HCEC 1CT (cell line): Measurements from ENCODE around the gene PHACTR2.

Experiments used
- DNase-seq: peaks from one replicate; pipeline ENCODE4 v3.0.0-alpha.2; 2017

PHACTR2 gene

DNA sequence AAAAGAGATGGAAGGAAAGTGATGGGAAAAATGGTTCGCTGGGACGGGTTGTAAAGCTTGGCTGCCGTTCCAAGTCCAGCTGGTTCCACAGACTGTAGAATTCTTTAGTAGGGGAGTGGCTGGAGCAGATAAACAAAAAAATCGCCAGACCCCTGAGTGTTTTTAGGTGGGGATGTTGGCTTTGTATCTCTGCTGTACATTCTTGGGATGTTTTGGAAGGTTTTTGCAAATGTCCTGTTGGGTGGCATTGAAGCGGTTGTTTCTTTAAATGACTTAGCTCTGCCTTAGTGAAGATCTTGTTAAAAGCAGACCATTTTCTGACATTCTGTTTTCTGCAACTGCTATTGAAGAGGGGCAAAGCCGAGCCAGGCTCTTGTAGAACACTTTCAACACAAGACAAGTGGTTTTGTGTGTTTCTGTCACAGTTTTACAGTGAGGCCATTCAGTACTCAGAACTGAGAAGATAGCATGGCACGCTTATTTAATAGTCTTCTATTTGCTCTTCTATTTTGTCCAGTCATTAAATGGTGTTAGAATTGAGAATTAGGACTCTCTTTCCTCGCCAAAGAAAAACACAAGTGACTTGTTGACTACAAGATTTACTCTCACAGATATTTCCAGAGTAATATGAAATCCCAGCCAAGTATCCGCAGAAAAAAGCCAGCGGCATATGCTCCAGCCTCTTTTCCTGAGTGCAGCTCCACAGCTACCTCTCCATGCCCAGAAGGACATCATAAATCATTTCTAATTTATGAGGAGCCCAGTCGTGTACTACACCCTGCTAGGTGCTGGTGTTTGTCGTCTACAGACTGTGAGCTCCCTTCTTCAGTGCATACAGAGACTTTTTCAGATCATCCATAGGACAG, 65.8 kb downstream of the PHACTR2 start:
- DNase-seq: no peak

DNA sequence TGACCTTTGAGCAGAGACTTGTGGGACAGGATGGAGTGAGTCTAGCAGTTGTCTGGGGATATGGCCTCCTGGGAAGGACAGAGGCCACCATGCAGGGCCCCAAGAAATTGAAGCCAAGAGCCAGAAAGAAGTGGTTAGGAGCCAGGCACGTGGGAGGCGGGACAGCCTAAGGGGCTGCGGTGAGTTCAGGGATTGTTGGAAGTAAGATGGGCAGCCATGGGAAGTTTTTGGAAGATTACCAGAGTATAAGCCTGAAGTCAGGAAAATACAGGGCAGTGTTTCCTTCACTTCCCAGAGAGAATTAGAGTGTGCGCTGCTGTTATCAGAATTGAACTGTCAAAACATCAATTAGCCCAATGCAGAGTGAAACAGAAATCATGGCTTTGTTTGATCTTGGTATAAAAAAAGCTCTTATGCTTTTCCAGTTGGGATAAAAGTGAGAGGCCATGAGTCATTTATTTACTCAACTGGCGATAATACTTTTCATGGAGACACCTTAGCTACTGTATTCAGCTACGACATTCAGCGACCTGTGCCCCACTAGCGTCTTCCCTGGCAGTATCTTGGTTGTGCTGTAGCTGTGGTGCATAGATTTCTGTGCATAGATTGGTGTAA, 66.9 kb downstream of the PHACTR2 start:
- DNase-seq: no peak

DNA sequence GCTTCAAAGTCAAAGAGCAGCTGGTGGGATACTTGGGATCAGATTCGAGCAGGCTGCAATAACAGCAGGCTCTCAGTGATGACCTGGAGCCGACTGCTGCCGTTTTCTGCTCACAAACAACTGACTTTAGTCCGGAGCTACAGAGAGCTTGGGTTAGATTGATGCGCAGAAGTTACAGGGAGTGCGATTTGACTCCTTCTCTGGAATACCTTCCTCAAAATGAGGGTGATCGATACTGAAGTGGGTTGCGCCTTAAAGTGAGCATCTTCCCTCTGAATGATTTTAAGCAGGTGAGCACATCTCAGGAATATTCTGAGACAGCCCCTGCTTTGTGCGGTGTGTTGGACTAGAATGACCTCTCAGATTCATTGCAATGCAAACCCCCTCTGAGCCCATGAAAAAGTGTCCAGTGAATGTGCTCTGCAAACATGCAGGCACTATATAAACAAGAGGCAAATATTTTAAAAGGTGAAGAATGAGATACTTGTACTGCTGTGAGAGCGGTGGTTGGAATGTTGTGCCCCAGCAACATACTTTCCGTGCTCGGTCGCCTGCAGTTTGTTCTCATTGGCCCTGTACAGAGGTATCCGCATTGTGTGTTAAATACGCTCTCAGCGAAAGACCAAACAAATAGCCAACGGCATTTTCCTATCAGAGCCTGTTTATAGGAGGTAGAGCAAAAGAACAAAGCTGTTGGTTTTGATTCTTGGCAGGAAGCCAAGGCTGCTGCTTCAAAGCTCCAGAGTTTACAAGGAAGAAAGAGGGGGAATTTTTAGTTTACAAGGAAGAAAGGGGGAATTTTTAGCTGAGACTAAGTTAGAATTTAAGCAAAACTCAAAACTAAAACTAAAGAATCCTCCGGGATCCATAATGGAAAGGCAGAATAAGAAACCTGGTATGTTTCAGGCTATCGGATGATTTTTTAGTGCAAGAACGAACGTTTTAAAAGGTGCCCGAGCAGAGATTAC, 67.7 kb downstream of the PHACTR2 start:
- no peak for DNase-seq

DNA sequence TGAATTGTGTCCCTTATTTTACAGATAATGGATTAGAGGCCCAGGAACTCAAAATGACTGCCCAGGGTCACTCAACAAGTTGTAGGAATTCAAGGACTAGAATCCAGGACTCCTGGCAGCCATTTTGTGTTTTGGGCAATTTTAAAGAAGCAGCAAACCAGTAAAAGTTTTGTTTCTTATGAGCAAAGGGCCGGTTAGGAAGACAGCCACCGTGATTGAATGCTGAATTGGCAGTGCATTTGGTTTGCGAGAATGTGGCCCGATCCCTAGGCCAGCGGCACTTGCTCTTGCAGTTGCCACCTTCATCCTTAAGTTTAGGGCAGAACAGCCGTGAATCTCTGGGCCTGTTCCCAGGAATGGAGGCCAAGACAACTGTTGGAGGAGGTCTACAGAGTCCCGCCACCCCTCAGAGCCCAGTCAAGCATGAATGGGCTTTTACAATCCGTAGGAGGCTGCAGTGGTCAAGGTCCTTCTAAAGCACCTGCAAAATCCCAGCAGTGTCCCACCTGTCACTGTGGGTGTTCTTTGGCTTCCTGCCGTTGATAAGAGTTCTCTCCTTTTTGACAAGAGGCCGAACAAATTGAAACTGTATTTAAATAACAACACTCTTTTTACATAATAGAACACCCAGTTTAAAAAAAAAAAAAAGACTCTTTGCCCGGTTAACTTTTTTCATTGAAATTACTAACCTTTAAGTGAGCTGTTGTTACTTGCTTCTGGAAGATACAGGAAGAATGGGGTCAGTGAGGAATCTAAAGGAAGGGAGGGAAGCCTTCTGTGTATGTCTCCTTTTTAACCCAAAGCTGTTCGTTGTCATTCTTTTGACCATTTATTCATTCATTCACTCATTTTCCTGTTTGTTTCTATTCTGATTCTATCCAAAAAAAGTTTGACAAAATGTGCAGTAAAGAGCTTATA, 68.7 kb downstream of the PHACTR2 start:
- no peak for DNase-seq

DNA sequence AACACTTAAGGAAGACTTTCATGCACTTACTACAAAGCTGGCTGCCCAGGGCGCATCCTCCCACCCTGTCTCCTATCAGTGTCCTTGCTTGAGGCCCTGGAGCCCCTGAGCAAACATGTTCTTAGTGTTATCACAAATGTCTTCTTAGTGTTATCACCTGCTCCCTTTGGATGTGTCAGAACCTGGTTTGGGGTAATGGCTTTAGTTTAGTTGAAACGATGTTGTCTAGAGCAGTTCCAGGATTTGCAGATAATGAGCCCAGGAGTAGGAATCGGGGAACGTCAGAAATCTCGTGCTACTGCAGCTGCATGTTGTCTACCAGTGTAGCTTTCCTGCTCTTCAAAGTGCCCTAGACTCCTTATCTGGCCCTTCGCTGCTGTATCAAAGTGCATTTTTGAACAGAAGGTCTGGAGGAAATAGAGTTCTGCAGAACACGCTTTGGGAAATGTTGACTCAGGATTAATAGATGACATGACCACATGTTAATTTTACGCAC, 69.6 kb downstream of the PHACTR2 start:
- no peak for DNase-seq

DNA sequence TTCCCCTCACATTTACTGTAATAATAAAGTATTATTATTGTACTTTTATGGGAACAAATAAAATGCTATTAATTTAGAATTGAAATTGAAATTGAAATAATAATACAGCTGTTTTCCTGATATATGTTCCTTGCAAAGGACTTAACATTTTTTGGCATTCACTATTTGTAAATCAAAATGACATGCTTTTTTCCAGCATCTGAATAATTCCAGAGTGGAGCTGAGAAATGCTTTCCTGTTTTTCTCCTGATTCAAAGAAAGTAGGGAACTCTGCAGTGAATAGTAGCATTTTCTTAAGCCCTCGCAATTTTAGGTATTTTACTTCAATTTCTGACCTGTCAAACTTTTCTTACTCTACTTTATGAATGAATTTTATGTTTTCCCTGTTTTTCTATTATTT, 72.1 kb downstream of the PHACTR2 start:
- DNase-seq: no peak

DNA sequence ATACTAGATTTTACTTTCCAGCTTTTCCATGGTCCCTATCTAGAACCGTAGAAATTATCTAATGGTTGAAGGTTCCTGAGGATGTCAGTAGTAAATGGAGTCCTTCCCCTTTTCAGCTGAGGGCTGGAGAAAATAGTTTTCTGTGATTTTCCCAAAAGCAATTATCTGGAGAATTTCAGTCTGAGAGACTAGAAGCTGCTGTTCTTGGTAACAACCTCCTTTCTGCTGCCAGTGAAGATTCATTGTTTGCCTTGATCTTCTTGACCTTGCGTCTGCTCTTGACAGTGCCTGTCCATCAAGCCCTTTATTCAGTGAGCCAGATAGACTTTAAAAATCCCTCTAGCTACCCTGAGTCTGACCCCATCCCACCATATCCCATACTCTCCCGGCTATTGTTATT, 73.1 kb downstream of the PHACTR2 start:
- no peak for DNase-seq

DNA sequence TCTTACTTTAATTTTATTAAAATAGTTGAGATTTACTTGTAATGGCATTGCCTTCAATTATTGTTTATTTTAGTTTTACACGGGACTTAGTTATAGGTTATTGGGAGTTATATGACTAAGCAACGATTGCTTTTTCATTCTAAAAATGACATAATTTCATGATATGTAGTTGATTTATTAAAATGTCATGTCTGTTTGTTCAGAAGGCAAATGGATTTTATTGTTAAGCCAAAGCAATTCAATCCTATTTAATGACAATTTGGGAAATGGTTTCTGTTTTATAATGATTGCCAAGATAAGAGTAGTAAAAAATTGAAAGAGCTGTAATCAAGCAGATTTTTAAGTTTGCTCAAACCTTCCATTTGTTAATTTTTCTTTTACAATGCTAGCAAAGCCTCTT, 74.7 kb downstream of the PHACTR2 start:
- no peak for DNase-seq

DNA sequence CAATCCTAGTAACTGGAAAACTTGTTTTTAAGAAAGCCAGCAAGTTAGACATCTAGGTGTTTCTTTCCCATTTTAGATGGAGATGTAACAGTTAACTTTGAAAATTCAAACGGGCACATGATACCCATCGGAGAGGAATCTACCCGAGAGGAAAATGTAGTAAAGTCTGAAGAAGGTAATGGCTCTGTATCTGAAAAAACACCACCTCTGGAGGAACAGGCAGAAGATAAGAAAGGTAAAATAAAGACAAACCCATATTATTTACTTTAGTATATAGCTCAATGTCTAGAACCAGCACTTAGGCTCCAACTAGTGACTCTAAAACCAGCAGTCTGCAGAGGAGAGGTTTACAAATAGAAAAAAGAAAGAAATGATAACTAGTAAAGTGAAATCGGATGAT, 75.9 kb downstream of the PHACTR2 start:
- no peak for DNase-seq

DNA sequence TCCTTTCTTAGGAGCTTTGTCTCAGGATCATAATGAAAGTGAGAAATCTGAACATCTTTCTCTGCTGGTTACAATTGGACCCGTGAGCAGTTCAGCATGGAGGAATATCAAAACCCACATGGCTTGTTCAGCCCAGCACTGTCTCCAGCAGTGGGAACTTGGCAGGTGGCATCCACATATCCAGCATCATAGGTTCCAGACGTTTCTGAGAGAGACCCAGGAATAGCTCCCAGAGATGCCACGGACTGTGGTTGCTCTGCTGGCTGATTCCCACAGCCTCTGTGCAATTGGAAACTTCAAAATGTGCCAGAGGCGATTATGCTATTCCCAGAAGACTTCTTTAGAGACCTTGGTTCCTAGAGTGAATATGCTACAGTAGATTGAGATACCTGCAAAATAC, 76.4 kb downstream of the PHACTR2 start:
- DNase-seq: no peak

DNA sequence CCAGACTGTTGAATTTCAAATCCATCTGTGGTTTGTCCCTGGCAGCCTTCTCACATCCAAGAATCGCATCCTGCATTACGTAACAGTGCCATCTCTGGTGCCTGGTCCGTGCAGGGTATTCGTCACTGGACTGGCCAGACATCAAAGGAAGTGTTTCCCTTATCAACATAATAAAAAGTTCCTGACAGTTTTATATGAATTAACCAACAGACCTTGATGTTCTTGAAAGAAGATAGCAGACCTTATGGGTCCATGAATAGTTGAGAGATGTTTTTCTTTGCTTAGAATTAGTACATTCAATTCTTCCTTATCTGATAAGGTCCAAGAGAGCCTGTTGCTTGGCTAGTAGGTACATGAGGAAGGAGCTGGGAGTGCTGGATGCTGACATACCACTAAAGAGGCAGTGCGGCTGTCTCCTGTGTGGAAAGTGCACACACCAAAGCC, 77.6 kb downstream of the PHACTR2 start:
- DNase-seq: no peak

DNA sequence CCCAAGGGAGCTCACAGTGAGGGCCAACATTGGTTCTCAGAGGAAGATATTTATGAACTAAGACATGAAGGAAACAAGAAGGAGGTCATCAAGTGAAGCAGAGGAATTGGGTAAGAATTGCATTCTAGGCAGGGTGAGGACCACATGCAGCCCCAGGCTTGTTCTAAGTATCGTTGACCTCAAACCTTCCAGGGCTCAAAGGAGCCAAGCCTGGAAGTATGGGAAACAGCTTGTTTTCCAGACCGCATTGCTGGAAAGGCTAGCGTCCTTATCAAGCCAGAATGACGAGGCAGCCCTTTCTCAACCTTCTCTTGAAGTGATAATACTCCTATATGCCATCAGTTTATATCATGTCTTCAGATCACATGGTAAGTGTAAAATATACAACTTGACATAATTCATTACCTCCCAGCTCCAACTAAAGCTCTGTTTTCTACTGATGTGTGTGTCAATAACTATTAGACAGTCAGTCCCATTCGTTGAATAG, 79.6 kb downstream of the PHACTR2 start:
- no peak for DNase-seq

DNA sequence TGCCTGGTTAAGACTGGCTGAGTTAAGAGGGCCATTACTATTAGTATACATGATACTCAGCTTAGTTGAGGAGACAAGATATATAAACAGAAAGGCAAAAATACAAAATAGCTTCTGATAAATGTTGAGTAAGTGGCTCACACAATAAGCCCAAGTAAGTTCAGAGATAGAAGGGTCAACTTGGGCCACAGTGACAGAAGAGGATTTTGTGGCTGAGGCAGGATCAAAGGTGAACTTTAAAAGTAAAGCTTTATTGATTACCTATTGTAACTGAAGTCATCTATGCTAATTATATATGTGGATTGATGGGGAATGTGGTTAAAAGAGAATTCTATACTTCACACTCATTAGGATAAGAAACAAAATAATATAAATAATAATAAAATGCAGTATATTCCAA, 80.8 kb downstream of the PHACTR2 start:
- DNase-seq: no peak

DNA sequence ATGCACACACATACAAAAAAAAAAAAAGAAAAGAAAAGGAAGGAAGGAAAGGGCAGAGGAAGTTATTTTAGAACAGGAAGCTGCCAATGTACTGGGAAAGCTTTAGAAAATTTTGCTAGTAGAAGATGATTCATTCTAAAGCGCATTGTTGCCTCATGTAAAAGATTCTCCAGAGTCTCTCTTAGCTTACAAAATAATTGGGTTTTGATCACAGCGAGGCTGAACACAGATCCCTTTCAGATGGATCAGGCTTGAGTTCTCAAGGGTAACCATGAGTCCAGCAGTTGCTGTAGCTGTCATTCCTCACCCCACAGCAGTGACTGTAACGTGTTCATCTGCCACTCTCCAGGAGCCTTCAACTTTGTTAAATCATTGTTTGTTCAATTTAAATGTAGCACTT, 81.9 kb downstream of the PHACTR2 start:
- peak; percentile 31 for DNase-seq

DNA sequence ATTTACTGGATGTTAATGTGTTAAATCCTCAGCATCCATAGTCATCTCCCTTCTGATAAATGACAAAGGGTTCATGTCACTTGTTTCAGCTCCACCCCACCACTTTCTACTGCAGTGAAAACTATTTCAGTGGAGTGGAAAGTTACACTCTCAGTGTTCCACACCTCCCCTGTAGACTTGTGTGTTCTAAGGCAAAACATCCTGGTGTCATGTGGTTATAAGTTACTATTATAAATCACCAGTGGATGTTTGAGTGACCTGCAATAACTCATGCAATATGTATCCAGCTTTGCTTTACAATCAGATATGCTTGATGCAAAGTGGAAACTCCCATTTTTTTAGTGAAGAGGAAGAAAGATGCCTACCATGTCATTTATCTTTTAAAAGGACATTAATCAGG, 83.3 kb downstream of the PHACTR2 start:
- no peak for DNase-seq

DNA sequence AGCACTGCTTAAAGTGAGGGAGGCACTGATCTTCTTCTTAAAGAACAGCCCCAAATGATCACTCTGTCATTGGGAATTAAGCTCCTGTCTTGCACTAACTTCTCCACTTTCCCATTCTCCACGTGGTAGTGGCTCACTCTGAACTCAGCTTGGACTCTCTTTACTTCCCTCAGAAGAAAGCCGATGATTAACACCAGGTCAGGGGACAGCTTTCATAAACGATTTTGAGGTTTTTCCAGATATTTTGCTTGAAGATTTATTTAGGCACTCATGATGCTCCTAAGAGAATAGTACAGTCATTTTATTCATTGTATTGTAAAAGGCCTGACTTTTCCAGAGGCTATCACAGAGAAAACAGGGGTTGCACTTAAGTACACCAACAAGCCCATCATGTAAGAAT, 84.4 kb downstream of the PHACTR2 start:
- peak; percentile 6 for DNase-seq

DNA sequence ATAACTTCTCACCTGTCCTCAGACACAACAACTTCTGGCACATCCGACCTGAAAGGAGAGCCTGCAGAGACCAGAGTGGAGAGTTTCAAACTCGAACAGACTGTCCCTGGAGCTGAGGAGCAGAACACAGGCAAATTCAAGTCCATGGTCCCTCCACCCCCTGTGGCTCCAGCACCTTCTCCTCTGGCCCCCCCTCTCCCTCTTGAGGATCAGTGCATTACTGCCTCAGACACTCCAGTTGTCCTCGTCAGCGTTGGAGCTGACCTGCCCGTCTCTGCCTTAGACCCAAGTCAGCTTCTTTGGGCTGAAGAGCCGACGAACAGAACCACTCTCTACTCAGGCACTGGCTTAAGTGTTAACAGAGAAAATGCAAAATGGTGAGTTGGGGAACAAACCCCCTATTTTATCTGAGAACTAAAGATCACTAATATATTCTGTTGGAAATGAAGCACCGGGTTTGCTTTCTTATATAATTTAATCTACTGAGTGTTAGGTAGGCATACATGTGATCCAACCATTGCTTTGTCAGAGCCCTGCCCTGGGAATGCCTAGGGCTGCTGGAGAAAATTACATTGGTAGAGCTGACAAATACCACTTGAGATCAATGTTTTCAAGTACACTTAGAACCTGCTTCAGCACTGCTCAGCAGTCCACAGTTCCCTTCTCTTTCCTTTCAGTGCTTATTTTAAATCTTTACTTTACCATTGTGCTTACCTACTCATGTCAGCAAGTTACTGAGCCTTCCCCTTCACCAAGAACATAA, 87.8 kb downstream of the PHACTR2 start:
- DNase-seq: no peak

DNA sequence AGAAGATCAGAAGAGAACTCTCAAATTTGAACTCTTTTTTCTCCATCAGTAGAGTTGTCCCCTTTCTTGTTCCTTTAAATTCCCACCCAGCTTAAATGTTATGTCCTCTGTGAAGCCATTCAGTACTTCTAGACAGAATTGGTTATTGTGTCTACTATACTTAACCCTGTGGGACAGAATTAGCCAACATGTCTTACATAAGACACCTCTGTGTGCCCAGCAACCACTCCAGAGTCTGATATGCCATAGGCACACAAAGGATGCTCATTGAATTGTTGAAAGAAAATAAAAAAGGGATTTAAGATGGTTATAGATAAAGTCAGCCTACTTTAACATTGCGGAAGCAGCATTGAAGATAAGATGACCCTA, 88.4 kb downstream of the PHACTR2 start:
- no peak for DNase-seq

DNA sequence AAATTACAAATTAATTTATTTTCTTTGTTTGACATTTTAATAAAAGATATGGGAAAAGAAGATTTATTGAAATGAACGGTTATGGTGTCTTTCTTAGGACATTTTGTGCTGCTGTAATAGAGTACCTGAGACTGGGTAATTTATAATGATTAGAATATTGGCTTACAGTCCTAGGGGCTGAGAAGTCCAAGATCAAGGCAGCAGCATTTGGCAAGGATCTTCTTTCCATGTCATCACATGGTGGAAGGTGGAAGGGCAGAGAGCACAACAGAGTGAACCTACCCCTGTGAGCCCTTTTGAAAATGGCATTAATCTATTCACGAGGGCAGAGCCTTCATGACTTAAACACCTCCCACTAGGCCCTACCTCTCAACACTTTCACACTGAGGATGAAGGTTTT, 89.7 kb downstream of the PHACTR2 start:
- DNase-seq: no peak

DNA sequence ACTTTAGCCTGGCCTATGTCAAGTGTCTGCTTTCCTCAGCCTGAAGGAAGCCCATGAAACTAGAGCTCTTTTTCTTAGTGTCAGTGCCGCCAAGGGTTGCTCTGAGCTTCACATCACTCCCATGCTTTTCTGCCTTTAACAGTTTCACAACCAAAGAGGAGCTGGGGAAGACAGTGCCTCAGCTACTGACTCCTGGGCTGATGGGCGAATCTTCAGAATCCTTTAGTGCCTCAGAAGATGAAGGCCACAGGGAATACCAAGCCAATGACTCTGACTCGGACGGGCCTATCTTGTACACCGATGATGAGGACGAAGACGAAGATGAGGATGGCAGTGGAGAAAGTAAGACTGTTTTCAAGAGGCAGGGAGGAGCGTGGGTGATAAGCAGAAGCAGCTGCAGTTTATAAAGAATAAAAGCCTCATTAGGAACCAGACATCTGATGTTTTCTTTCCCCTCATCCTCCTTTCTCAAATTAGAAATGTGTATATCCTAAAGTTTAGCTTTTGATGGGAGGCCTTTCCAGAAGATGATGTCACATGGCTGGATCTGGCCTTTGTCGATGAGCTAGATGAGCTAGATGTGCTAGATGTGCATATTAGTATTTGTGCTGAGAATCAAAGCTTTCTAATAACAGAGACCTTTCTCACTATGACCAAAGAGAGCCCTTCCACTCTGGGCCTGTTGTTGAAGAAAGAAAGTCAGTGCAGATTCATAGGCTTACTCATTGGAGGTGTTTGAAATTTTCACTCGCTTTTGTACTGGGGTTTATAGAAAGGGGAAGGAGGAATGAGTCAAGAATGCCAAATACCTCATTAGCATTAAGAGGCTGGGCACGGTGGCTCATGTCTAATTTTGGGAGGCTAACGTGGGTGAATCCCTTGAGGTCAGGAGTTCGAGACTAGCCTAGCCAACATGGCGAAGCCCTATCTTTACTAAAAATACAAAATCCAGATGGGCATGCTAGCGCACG, 94.6 kb downstream of the PHACTR2 start:
- peak; percentile 7 for DNase-seq
